ENCODE measurements around the gene NDUFAB1. TPM values are rescaled to one million over a fixed set of nuclear protein-coding genes. Genes with fewer than 3 reads are reported as not detected.

Gene NDUFAB1
- total RNA-seq, 4 donors from 2014 or later, result 46.7 to 158 (median 54.1) TPM

DNA sequence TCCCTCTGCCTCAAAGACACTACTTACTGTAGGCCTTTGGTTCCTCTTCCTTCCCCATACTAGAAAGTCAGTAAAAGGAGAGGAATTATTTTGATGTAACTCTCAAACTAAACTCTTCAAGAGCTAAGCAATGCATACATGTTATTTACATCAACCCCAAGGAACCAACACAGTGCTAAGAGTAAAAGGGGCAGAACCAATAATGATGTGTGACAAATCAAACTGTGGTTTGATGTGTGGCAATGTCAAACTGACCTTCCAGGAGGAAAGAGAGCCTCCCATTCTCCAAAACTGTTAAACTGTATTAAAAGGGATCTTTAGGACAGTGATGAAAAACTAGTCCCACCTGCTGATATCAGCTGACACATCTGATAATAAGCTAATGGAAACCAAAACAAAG, 15.7 kb downstream of the NDUFAB1 start:
- TF ChIP-seq, protein P1, sequence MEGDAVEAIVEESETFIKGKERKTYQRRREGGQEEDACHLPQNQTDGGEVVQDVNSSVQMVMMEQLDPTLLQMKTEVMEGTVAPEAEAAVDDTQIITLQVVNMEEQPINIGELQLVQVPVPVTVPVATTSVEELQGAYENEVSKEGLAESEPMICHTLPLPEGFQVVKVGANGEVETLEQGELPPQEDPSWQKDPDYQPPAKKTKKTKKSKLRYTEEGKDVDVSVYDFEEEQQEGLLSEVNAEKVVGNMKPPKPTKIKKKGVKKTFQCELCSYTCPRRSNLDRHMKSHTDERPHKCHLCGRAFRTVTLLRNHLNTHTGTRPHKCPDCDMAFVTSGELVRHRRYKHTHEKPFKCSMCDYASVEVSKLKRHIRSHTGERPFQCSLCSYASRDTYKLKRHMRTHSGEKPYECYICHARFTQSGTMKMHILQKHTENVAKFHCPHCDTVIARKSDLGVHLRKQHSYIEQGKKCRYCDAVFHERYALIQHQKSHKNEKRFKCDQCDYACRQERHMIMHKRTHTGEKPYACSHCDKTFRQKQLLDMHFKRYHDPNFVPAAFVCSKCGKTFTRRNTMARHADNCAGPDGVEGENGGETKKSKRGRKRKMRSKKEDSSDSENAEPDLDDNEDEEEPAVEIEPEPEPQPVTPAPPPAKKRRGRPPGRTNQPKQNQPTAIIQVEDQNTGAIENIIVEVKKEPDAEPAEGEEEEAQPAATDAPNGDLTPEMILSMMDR (IDR thresholded peaks at IDR 0.05; ENCODE audit: low read depth), result no peak

DNA sequence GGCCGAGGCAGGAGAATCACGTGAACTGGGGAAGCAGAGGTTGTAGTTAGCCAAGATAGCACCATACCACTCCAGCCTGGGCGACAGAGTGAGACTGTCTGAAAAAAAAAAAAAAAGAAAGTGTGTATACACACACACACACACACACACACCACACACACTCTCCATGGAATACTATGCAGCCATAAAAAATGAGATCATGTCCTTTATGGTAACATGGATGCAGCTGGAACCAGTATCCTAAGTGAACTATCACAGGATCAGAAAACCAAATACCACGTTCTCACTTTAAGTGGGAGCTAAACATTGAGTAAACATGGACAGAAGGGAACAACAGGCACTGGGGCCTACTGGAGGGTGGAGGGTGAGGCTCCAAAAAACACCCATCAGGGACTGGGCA, 16.7 kb downstream of the NDUFAB1 start:
- TF ChIP-seq, protein P1 (IDR thresholded peaks at IDR 0.05; ENCODE audit: low read depth), result no peak

GRCh38 chr16:23578101-23578830, 17.9 kb downstream of the NDUFAB1 start:
- TF ChIP-seq, protein P1 (IDR thresholded peaks at IDR 0.05; ENCODE audit: low read depth), result no peak

DNA sequence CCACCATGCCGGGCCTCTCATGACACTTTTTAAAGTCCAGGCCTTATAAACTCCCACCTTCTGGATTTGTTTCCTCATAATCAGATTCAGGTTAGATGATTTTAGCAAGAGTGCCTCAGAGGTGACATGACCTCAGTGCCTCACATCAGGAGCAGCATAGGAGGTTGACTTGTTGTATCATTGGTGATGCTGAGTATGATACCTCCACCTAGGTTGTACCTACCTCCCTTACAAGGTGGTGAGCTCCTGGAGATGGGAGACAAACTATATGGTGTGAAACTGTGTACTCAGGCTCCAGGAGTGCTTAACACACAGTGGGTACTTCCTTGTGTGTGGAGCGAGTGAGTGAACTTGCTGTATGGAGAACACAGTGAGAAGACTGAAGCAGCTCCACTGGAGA, 18.6 kb downstream of the NDUFAB1 start:
- TF ChIP-seq, protein P1 (IDR thresholded peaks at IDR 0.05; ENCODE audit: low read depth), result no peak

DNA sequence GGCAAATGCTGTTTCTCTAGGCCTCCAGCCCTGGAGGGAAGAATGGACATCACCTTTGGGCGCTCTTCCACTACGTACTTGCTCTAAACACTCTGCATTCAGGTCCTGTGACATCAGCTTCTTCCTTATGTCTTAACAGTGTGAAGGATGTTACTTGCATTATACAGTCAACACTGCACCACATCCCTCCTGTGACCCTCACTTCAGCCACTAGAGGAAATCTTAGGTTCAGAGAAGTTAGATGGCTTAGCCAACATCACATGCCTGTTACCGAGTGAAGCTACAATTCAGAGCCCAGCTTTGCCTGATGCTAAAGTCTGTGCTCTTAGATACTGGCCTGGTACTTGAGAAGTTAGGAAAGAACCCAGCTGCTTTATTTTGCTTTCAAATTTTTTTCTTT, 20.3 kb downstream of the NDUFAB1 start:
- TF ChIP-seq, protein P1 (IDR thresholded peaks at IDR 0.05; ENCODE audit: low read depth), result no peak

DNA sequence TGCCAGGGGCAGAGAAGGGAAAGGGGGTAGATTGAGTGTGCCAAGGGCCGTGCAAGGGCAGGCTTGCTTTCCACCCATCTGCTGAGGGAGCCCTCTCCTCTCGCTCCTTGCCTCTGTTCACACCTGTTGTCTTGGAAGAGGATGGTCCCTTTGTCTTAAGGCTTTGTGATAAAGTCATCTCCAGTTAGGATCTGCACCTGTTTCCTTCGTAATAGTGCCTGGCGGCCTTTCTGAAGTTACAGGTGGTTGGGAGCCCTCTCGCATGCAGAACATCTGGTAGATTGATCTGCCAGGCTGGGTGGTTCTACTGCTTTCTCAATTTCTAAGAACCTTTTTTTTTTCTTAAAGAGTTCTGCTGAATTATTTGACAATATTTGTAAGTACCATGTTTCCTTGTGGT, 22.3 kb downstream of the NDUFAB1 start:
- TF ChIP-seq, protein P1 (IDR thresholded peaks at IDR 0.05; ENCODE audit: low read depth), result no peak

DNA sequence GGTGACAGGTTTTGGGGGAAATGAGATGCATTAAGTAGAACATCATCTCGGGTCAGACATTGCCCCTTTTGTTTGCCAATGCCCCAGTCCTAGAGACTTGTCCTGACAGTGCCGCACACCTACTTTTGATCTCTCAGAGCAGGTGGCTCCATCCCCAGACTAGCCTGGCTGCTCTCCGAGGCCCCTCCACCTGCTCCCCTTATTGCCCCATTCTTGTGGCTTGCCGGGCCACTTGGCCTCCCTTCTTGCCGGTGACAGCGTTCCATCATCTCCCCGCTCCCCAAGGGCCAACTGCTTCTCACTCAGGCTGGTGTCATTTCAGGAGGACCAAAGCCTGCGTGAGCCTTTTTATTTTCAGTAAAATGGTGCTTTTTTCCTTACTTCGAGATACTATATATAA, 23.7 kb downstream of the NDUFAB1 start:
- TF ChIP-seq, protein P1 (IDR thresholded peaks at IDR 0.05; ENCODE audit: low read depth), result no peak
